Measurements from ENCODE around the gene OLFM2. TPM values are rescaled to one million over a fixed set of nuclear protein-coding genes. Genes with fewer than 3 reads are reported as not detected.

The OLFM2 gene
- total and polyA plus RNA-seq, 9 of the 15 experiments (the other 6 are each of a cell fraction or from before 2014, with no cell fraction given) = 0.10 to 0.33 (median 0.23) TPM; not detected in 4

DNA sequence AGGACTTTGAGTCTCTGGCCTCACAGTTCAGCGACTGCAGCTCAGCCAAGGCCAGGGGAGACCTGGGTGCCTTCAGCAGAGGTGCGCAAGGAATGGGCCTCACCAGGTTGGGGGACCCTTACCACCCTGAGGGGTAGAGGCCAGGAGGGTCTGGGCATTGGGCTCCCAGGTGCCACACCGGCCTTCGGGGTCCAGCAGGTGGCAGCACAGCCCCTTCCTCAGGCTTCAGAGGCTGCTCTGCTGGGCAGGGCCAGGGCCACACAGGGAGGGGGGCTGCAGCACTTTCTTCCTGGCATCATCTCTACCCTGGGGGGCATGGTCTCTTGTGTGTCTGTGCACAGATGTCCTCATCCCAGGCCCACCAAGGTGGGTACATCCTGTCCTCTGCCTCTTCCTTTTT is 88.3 kb downstream of the OLFM2 start:
- H3K27ac ChIP-seq (ENCODE audit: extremely low read depth, low read depth, low read length) = no peak overlapping the region
- intact Hi-C loops (cut with micrococcal nuclease) (no loop called here), in situ Hi-C loops (cut with MboI) (no loop called here)
- H3K9me1 ChIP-seq (ENCODE audit: control insufficient read depth, insufficient read depth, low read length) = peaks cover 7% of the 10 kb centered on the region
- ATAC-seq = peak; percentile 73
- H2AFZ ChIP-seq (ENCODE audit: low read depth, low read length) = no peak overlapping the region
- H3K79me2 ChIP-seq (ENCODE audit: control insufficient read depth, insufficient read depth, low read length) = no peaks in the 10 kb centered on the region; the same call in 2 of the 3 replicates
- peaks cover 52% of the 10 kb centered on the region; the same call in 2 of the 3 replicates for H3K36me3 ChIP-seq (ENCODE audit: control insufficient read depth, insufficient read depth, low read length)
- CTCF ChIA-PET (ENCODE audit: low intra/inter-chr PET ratio) = interaction anchor here (1.5 to 2.2 kb wide), 2 partner anchors 67 to 222 kb away, joined by 10 to 16 read pairs; no protein-coding TSS in a partner anchor
- no peak for FAIRE-seq
- POLR2A ChIA-PET = no interaction called here
- no peak overlapping the region for H3K4me2 ChIP-seq (ENCODE audit: insufficient read depth, low read length)
- DNase-seq (ENCODE audit: extremely low read depth in 1 of 4, low spot score in 3 of 4) = peak in 1 of 4 experiments; percentile 30
- peak overlapping the region in 1 of 2 experiments; percentile 4; a peak in 1 of 4 replicates for H3K9ac ChIP-seq (ENCODE audit: insufficient read depth in 1 of 2, low read depth in 2 of 2, low read length in 2 of 2)
- no peaks in the 10 kb centered on the region for H3K27me3 ChIP-seq (ENCODE audit: control insufficient read depth in 2 of 2, insufficient read depth in 2 of 2, low read length in 2 of 2)
- peaks cover 10% of the 10 kb centered on the region for H4K20me1 ChIP-seq (replicated peaks; ENCODE audit: control insufficient read depth, insufficient read depth, low read length)
- WGBS (ENCODE audit: insufficient coverage, low coverage, missing lambda C conversion rate) = 79% methylated on average over 4 of the region's 4 CpGs
- no peaks in the 10 kb centered on the region for H3K9me3 ChIP-seq (replicated peaks; ENCODE audit: control insufficient read depth, insufficient read depth, low read depth, low read length)
- BruUV-seq (replicated peaks) = no TSS peak
- H3K4me1 ChIP-seq (replicated peaks in 1 of 2; ENCODE audit: control insufficient read depth in 2 of 2, insufficient read depth in 2 of 2, low read length in 2 of 2) = peaks cover 0 to 28% of the 10 kb centered on the region in 2 experiments; a peak in 3 of 5 replicates
- H3K4me3 ChIP-seq = no peak overlapping the region
- TF ChIP-seq RAD21 (CRISPR knock-in tag; conservative IDR thresholded peaks at IDR 0.05 in 1 of 2, IDR thresholded peaks at IDR 0.05 in 1 of 2) = peak; percentile 25 to 56
- TF ChIP-seq, protein P1, sequence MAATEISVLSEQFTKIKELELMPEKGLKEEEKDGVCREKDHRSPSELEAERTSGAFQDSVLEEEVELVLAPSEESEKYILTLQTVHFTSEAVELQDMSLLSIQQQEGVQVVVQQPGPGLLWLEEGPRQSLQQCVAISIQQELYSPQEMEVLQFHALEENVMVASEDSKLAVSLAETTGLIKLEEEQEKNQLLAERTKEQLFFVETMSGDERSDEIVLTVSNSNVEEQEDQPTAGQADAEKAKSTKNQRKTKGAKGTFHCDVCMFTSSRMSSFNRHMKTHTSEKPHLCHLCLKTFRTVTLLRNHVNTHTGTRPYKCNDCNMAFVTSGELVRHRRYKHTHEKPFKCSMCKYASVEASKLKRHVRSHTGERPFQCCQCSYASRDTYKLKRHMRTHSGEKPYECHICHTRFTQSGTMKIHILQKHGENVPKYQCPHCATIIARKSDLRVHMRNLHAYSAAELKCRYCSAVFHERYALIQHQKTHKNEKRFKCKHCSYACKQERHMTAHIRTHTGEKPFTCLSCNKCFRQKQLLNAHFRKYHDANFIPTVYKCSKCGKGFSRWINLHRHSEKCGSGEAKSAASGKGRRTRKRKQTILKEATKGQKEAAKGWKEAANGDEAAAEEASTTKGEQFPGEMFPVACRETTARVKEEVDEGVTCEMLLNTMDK (IDR thresholded peaks at IDR 0.05; ENCODE audit: borderline replicate concordance, insufficient read depth, low read depth, low read length, poor library complexity, severe bottlenecking) = peak; percentile 53
- TF ChIP-seq, protein P2, sequence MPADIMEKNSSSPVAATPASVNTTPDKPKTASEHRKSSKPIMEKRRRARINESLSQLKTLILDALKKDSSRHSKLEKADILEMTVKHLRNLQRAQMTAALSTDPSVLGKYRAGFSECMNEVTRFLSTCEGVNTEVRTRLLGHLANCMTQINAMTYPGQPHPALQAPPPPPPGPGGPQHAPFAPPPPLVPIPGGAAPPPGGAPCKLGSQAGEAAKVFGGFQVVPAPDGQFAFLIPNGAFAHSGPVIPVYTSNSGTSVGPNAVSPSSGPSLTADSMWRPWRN (IDR thresholded peaks at IDR 0.05; ENCODE audit: low read depth) = no peak
- TF ChIP-seq ZBTB7A (IDR thresholded peaks at IDR 0.05; ENCODE audit: borderline replicate concordance, control insufficient read depth, low read depth, low read length) = peak; percentile 47; the same call in 1 of the 2 replicates
- TF ChIP-seq SMC3 (conservative IDR thresholded peaks at IDR 0.05; ENCODE audit: insufficient read depth, low read depth, low read length) = 0 out of 2 replicates have a peak, but pooled peaks have one; percentile 14
- TF ChIP-seq STAG1 (CRISPR knock-in tag; IDR thresholded peaks at IDR 0.05; ENCODE audit: borderline replicate concordance) = peak; percentile 18; the same call in 1 of the 2 replicates
- TF ChIP-seq MYNN (IDR thresholded peaks at IDR 0.05) = 0 out of 2 replicates have a peak, but pooled peaks have one; percentile 21
- TF ChIP-seq MYNN (CRISPR knock-in tag; IDR thresholded peaks at IDR 0.05) = no peak
- TF ChIP-seq ZNF77 (CRISPR knock-in tag; IDR thresholded peaks at IDR 0.05) = no peak
- no peak for TF ChIP-seq SMARCC2 (IDR thresholded peaks at IDR 0.05; ENCODE audit: low read depth)
